DOHH2 (cell line): Measurements from ENCODE around the gene FRMPD4.

ENCODE experiments used
- H3F3A ChIP-seq: fragments of 200-600 bp; sonication (generic), shearing (Covaris generic); 2 replicates; pipeline ENCODE4 v1.6.0; 2016; ENCODE audit warnings: antibody characterized with exemption, mild to moderate bottlenecking; ENCODE audit not compliant: control insufficient read depth, insufficient read depth
- H3K27ac ChIP-seq: fragments of 200-600 bp; sonication (generic); 2 replicates; pipeline ENCODE4 v1.5.1; 2014; ENCODE audit warnings: low read depth, mild to moderate bottlenecking, low read length, moderate library complexity
- H3K27me3 ChIP-seq: fragments of 200-600 bp; sonication (generic); 2 replicates; pipeline ENCODE4 v1.6.1; 2014; ENCODE audit warnings: mild to moderate bottlenecking, low read length, mixed read lengths; ENCODE audit not compliant: control insufficient read depth
- H3K36me3 ChIP-seq: fragments of 200-600 bp; sonication (generic); 2 replicates; pipeline ENCODE4 v1.6.1; 2014; ENCODE audit warnings: mild to moderate bottlenecking, low read length, moderate library complexity, mixed read lengths; ENCODE audit not compliant: control insufficient read depth
- H3K4me1 ChIP-seq: fragments of 200-600 bp; sonication (generic); 2 replicates; pipeline ENCODE4 v1.6.1; 2014; ENCODE audit warnings: mild to moderate bottlenecking, low read length, mixed read lengths; ENCODE audit not compliant: control insufficient read depth
- H3K4me2 ChIP-seq: fragments of 200-600 bp; sonication (generic); 2 replicates; pipeline ENCODE4 v1.6.0; 2014; ENCODE audit warnings: mild to moderate bottlenecking, low read length, moderate library complexity
- H3K4me3 ChIP-seq: fragments of 200-600 bp; sonication (generic); 2 replicates; pipeline ENCODE4 v1.5.1; 2014; ENCODE audit warnings: mild to moderate bottlenecking, low read length, mixed read lengths
- H3K79me2 ChIP-seq: fragments of 200-600 bp; sonication (generic); 2 replicates; pipeline ENCODE4 v1.6.1; 2014; ENCODE audit warnings: mild to moderate bottlenecking, low read length, mixed read lengths; ENCODE audit not compliant: control insufficient read depth
- H3K9me2 ChIP-seq: fragments of 200-600 bp; sonication (generic); replicated peaks from 2 replicates; pipeline ENCODE4 v1.6.1; 2014; ENCODE audit warnings: mild to moderate bottlenecking, low read length, mixed read lengths; ENCODE audit not compliant: control insufficient read depth
- H3K9me3 ChIP-seq: fragments of 200-600 bp; sonication (generic); 2 replicates; pipeline ENCODE4 v1.6.1; 2014; ENCODE audit warnings: antibody characterized with exemption, low read length, mixed read lengths; ENCODE audit not compliant: control insufficient read depth, insufficient read depth
- H4K20me1 ChIP-seq: fragments of 200-600 bp; sonication (generic); 2 replicates; pipeline ENCODE4 v1.6.0; 2014; ENCODE audit warnings: low read depth, mild to moderate bottlenecking, antibody characterized with exemption, low read length, moderate library complexity; ENCODE audit not compliant: control insufficient read depth, insufficient read depth
- EZH2phosphoT487 ChIP-seq: fragments of 200-600 bp; sonication (generic); IDR thresholded peaks from 2 replicates; pipeline ENCODE4 v1.6.1; 2017; ENCODE audit warnings: borderline replicate concordance, mild to moderate bottlenecking, antibody characterized with exemption, low read length, moderate library complexity, mixed read lengths
- TF ChIP-seq, protein P1 (sequence below): fragments of 200-600 bp; sonication (generic); IDR thresholded peaks from one replicate; pipeline ENCODE4 v1.5.1; 2014; ENCODE audit warnings: antibody characterized with exemption, mild to moderate bottlenecking, low read depth, low read length; ENCODE audit not compliant: poor library complexity, severe bottlenecking

The FRMPD4 gene

DNA sequence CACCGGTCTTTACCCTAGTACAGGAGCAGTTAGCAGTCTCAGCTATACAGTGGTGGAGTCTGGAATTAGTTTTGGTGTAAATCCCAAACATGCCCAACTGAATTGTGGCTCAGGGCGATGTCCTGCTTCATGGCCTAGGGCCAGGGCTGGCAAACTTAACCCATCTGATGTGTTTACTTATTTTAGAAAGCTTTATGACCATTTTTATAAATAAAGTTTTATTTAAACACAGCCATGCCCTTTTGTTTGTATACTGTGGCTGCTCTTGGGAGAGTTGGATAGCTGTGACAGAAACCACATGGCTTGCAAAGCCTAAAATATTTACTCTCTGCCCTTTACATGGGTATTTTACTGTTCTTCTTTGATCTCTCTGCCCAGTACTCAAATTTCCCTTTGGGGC is 7.1 kb downstream of the FRMPD4 start:
- Histone ChIP-seq H3K4me3 (no peak overlapping the region), H3K79me2 (no peaks in the 10 kb centered on the region), H3K27ac (no peak overlapping the region), H3F3A (no peaks in the 10 kb centered on the region), H3K9me3 (no peaks in the 10 kb centered on the region), H4K20me1 (no peaks in the 10 kb centered on the region), H3K4me2 (no peak overlapping the region), H3K9me2 (no peaks in the 10 kb centered on the region), H3K4me1 (no peaks in the 10 kb centered on the region), H3K36me3 (no peaks in the 10 kb centered on the region), H3K27me3 (no peaks in the 10 kb centered on the region)
- TF ChIP-seq, protein P1, sequence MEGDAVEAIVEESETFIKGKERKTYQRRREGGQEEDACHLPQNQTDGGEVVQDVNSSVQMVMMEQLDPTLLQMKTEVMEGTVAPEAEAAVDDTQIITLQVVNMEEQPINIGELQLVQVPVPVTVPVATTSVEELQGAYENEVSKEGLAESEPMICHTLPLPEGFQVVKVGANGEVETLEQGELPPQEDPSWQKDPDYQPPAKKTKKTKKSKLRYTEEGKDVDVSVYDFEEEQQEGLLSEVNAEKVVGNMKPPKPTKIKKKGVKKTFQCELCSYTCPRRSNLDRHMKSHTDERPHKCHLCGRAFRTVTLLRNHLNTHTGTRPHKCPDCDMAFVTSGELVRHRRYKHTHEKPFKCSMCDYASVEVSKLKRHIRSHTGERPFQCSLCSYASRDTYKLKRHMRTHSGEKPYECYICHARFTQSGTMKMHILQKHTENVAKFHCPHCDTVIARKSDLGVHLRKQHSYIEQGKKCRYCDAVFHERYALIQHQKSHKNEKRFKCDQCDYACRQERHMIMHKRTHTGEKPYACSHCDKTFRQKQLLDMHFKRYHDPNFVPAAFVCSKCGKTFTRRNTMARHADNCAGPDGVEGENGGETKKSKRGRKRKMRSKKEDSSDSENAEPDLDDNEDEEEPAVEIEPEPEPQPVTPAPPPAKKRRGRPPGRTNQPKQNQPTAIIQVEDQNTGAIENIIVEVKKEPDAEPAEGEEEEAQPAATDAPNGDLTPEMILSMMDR: no peak
- no peak for TF ChIP-seq EZH2phosphoT487

DNA sequence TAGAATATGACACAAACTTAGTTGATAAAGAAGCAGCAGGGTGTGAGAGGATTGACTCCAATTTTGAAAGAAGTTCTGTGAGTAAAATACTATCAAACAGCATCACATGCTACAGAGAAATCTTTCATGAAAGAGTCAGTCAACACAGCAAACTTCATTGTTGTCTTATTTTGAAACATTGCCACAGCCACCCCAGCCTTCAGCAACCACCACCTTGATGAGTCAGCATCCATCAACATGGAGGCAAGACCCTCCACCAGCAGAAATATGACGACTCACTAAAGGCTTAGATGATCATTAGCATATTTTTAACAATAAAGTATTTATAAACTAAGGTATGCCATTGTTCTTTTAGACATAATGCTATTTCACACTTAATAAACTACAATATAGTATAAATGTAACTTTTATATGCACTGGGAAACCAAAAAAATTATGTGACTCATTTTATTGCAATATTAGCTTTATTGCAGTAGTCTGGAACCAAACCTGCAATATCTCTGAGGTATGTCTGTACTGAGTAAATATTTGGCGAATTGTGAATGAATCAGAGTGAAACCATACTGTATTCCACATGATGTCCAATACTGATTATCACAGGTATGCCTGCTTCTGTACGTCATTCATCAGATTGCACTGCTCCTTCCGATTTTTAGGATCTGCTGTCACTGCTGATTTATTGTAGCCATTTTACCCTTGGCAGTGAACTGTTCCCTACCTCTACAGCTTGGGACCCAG is 11.6 kb downstream of the FRMPD4 start:
- H3K27me3 ChIP-seq: no peaks in the 10 kb centered on the region
- TF ChIP-seq EZH2phosphoT487: no peak
- TF ChIP-seq, protein P1: no peak
- no peaks in the 10 kb centered on the region for H3K4me1 ChIP-seq
- no peaks in the 10 kb centered on the region for H3K9me2 ChIP-seq
- H3K36me3 ChIP-seq: no peaks in the 10 kb centered on the region
- no peak overlapping the region for H3K27ac ChIP-seq
- H3K9me3 ChIP-seq: no peaks in the 10 kb centered on the region
- no peaks in the 10 kb centered on the region for H4K20me1 ChIP-seq
- H3K4me2 ChIP-seq: no peak overlapping the region
- H3K4me3 ChIP-seq: no peak overlapping the region
- no peaks in the 10 kb centered on the region for H3F3A ChIP-seq
- H3K79me2 ChIP-seq: no peaks in the 10 kb centered on the region

DNA sequence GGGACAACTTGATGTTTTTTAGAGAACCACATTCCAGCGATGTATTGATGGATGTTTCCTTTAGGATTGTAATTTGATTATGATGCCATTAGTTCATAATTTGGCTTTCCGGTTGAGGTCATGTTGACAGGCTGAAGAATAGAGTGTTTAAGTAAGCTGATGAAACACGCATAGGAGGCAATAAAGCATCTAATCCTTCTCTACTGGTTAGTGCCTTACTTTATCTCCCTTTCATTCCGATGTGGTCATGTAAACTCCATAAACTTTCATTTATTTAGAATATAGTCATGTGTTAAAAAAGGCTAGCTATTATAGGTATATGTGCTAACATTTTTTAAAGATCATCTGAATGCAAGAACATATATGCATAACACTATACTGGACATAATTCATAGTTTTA is 15.0 kb downstream of the FRMPD4 start:
- Histone ChIP-seq H3K4me1 (no peaks in the 10 kb centered on the region), H3K36me3 (no peaks in the 10 kb centered on the region), H3K9me2 (no peaks in the 10 kb centered on the region), H3K27ac (no peak overlapping the region), H3K9me3 (no peaks in the 10 kb centered on the region), H3K4me3 (no peak overlapping the region), H3K27me3 (no peaks in the 10 kb centered on the region), H3F3A (no peaks in the 10 kb centered on the region), H4K20me1 (no peaks in the 10 kb centered on the region), H3K79me2 (no peaks in the 10 kb centered on the region), H3K4me2 (no peak overlapping the region)
- TF ChIP-seq EZH2phosphoT487: no peak
- TF ChIP-seq, protein P1: no peak
